Endothelial cell of umbilical vein (primary cell): Measurements from ENCODE around the gene RHOBTB1. TPM values are rescaled to one million over a fixed set of nuclear protein-coding genes. Genes with fewer than 3 reads are reported as not detected.

Source experiments
- BruUV-seq: library from RNA; stranded (reverse); fragments of 400-500 nt; replicated peaks from 2 replicates; lab custom pipeline; 2021; lab: Mats Ljungman, UMichigan
- CTCF ChIA-PET: fragments of 300-600, 350-600 bp; sonication (Branson Sonifier 250); formaldehyde crosslinking; loops from one replicate; lab custom pipeline; 2021; ENCODE audit warnings: antibody characterized with exemption, inconsistent platforms; lab: Charles Lee
- POLR2A ChIA-PET: fragments of 300-600, 350-600 bp; sonication (Branson Sonifier 250); formaldehyde crosslinking; loops from one replicate; lab custom pipeline; 2021; ENCODE audit warnings: antibody characterized with exemption, inconsistent platforms; lab: Charles Lee
- DNase-seq: peaks from one replicate; pipeline ENCODE4 v3.0.0-alpha.2; 2011; ENCODE audit warnings: low read depth, low spot score
- FAIRE-seq: peaks from 2 replicates; lab custom pipeline; 2011; peaks lifted over from hg19 to GRCh38; lab: Jason Lieb, UNC
- H2AFZ ChIP-seq: 2 replicates; pipeline ENCODE4 v1.6.0; 2012; ENCODE audit warnings: low read depth, low read length, control low read depth, inconsistent platforms
- H3K27ac ChIP-seq: 2 replicates; pipeline ENCODE4 v1.5.1; 2011; ENCODE audit warnings: low read depth, mild to moderate bottlenecking, control low read depth, low read length, moderate library complexity; ENCODE audit not compliant: insufficient read depth
- H3K27me3 ChIP-seq, 2 experiments: 2 replicates each; pipeline versions ENCODE4 v1.6.0 to v1.6.1; 2011; ENCODE audit warnings: low read length in 2 of 2, mixed read lengths in 1 of 2; ENCODE audit not compliant: control insufficient read depth in 2 of 2, insufficient read depth in 2 of 2
- H3K36me3 ChIP-seq, 2 experiments: 2 replicates in 1 of 2; 3 replicates in 1 of 2; pipeline ENCODE4 v1.5.1; 2011; ENCODE audit warnings: low read length in 2 of 2, mild to moderate bottlenecking in 1 of 2, moderate library complexity in 1 of 2; ENCODE audit not compliant: control insufficient read depth in 2 of 2, insufficient read depth in 2 of 2; ENCODE audit errors: extremely low read depth in 1 of 2
- H3K4me1 ChIP-seq: 3 replicates; pipeline ENCODE4 v1.5.1; 2011; ENCODE audit warnings: mild to moderate bottlenecking, low read length; ENCODE audit not compliant: control insufficient read depth, insufficient read depth; ENCODE audit errors: extremely low read depth
- H3K4me2 ChIP-seq: 2 replicates; pipeline ENCODE4 v1.6.1; 2011; ENCODE audit warnings: low read length, control low read depth, mixed read lengths; ENCODE audit not compliant: insufficient read depth
- H3K4me3 ChIP-seq, 3 experiments: fragments of 200-600 bp in 1 of 3; sonication (generic), shearing (Covaris generic) in 1 of 3; replicated peaks in 1 of 3; 2 replicates each; pipeline ENCODE4 v1.5.1; 2011 to 2016; ENCODE audit warnings: control low read depth in 3 of 3, low read length in 3 of 3, mild to moderate bottlenecking in 2 of 3, inconsistent platforms in 1 of 3, low read depth in 1 of 3, moderate library complexity in 1 of 3; ENCODE audit not compliant: insufficient read depth in 1 of 3
- H3K79me2 ChIP-seq: 2 replicates; pipeline ENCODE4 v1.6.0; 2012; ENCODE audit warnings: low read length, inconsistent platforms; ENCODE audit not compliant: control insufficient read depth, insufficient read depth
- H3K9ac ChIP-seq: replicated peaks from 2 replicates; pipeline ENCODE3; 2011; ENCODE audit warnings: low read length, control low read depth; ENCODE audit not compliant: insufficient read depth; ENCODE audit errors: extremely low read depth
- H3K9me1 ChIP-seq: replicated peaks from 3 replicates; pipeline ENCODE4 v1.6.0; 2011; ENCODE audit warnings: mild to moderate bottlenecking, low read length; ENCODE audit not compliant: control insufficient read depth, insufficient read depth; ENCODE audit errors: extremely low read depth
- H3K9me3 ChIP-seq: replicated peaks from 2 replicates; pipeline ENCODE4 v1.5.1; 2012; ENCODE audit warnings: low read length, inconsistent platforms; ENCODE audit not compliant: control insufficient read depth, insufficient read depth
- H4K20me1 ChIP-seq: replicated peaks from 2 replicates; pipeline ENCODE3; 2011; ENCODE audit warnings: mild to moderate bottlenecking, low read length; ENCODE audit not compliant: control insufficient read depth, insufficient read depth; ENCODE audit errors: extremely low read depth
- CTCF ChIP-seq, 2 donors: IDR thresholded peaks; 1 replicate in 1 of 2; 2 replicates in 1 of 2; pipeline ENCODE4 v1.5.1; 2011; ENCODE audit warnings: low read length in 2 of 2, mild to moderate bottlenecking in 2 of 2, moderate library complexity in 2 of 2, control low read depth in 1 of 2, inconsistent platforms in 1 of 2, low read depth in 1 of 2; ENCODE audit not compliant: insufficient read depth in 1 of 2; ENCODE audit errors: extremely low read depth in 1 of 2
- FOS ChIP-seq: IDR thresholded peaks from 2 replicates; pipeline ENCODE4 v1.6.1; 2011; ENCODE audit warnings: mild to moderate bottlenecking, low read length, moderate library complexity, borderline replicate concordance; ENCODE audit not compliant: insufficient read depth
- JUN ChIP-seq: IDR thresholded peaks from 2 replicates; pipeline ENCODE4 v1.6.1; 2011; ENCODE audit warnings: borderline replicate concordance, low read depth; ENCODE audit not compliant: insufficient read length, insufficient read depth
- MYC ChIP-seq: IDR thresholded peaks from one replicate; pipeline ENCODE4 v1.6.1; 2011; ENCODE audit warnings: mild to moderate bottlenecking, low read depth, low read length
- dilution Hi-C: fragments of 300-500 bp; cut with MboI; formaldehyde crosslinking; loops from one replicate; pipeline ENCODE4 v1.15.0; 2019; ENCODE audit warnings: low sequenced_read_pairs; ENCODE audit not compliant: extremely low pct_ligation_motif_present
- intact Hi-C: fragments of 100-400 bp; cut with micrococcal nuclease; formaldehyde crosslinking; loops from one replicate; pipeline ENCODE4 v1.10.0; 2022
- polyA plus RNA-seq, 4 experiments: library from polyadenylated mRNA; depleted of rRNA in 3 of 4; stranded (reverse) in 3 of 4; unstranded in 1 of 4; fragments of >200 nt; gene quantifications; 2 replicates each; pipeline versions ENCODE4 v1.2.1 to v1.2.3, GENCODE V29; 2011 to 2012; ENCODE audit warnings: missing spikeins in 1 of 4
- total RNA-seq: library from RNA; stranded (reverse); gene quantifications from 2 replicates; pipeline ENCODE4 v1.2.3, GENCODE V29; 2021
- TF ChIP-seq, protein P1 (sequence below): IDR thresholded peaks from 2 replicates; pipeline ENCODE4 v1.6.1; 2011; ENCODE audit not compliant: insufficient read depth, insufficient read length

Gene RHOBTB1
- total and polyA plus RNA-seq, 2 donors (not counting 3 experiments of a cell fraction or from before 2014, with no cell fraction given) = 21.2 to 31.0 TPM

DNA sequence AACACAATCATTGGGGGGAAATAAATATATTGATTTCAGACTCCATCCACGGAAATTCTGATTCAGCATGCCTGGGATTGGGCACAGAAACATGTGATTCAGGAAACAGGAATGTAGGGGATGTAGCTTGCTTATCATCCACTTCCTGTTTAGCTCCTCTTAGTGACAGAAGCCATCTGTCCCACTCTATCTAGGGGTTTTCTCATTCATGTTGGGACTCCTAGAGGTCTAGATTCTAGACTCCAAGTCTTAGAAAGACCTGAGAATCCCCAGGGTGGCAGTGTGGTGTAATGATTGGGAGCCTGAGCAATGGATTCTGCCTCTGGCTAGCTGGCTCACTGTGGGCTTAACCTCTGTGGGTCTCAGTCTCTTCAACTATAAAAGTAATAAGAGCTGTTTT lies 97.8 kb downstream of the RHOBTB1 start:
- BruUV-seq = no TSS peak
- H3K9ac ChIP-seq = no peak overlapping the region
- no peaks in the 10 kb centered on the region for H3K9me3 ChIP-seq
- no peaks in the 10 kb centered on the region for H3K36me3 ChIP-seq
- H4K20me1 ChIP-seq = no peaks in the 10 kb centered on the region
- DNase-seq = peak; percentile 27
- H3K79me2 ChIP-seq = no peaks in the 10 kb centered on the region
- no peaks in the 10 kb centered on the region for H3K27me3 ChIP-seq
- TF ChIP-seq JUN = peak; percentile 33
- TF ChIP-seq, protein P1, sequence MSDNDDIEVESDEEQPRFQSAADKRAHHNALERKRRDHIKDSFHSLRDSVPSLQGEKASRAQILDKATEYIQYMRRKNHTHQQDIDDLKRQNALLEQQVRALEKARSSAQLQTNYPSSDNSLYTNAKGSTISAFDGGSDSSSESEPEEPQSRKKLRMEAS = no peak
- TF ChIP-seq FOS = peak; percentile 31
- no peak for TF ChIP-seq CTCF (IDR thresholded peaks at IDR 0.05; ENCODE audit: extremely low read depth in 1 of 2, insufficient read depth in 1 of 2, low read depth in 1 of 2, low read length in 2 of 2)
- TF ChIP-seq MYC = no peak
- H3K4me2 ChIP-seq = no peak overlapping the region
- peak overlapping the region; percentile 44 for H2AFZ ChIP-seq
- ChIA-PET CTCF (interaction anchor here (1.0 to 1.6 kb wide), 4 partner anchors 18 to 29 kb away, joined by 3 to 6 read pairs (median 4); no protein-coding TSS in a partner anchor), POLR2A (no interaction called here)
- peak overlapping the region; percentile 30 for H3K27ac ChIP-seq
- no peaks in the 10 kb centered on the region for H3K9me1 ChIP-seq
- intact Hi-C loops = loop anchor here (1.0 kb wide), 1 partner anchor 18 kb away; no protein-coding TSS in a partner anchor
- H3K4me1 ChIP-seq = peaks cover 11% of the 10 kb centered on the region
- FAIRE-seq = peak; percentile 68
- dilution Hi-C loops = no loop called here
- no peak overlapping the region for H3K4me3 ChIP-seq
